ENCODE measurements around the gene GALNT15.

The GALNT15 gene

GRCh38 chr3:16174389-16174788 lies at the start of gene GALNT15:
TSS of gene GALNT15 (plus strand) at chr3:16174680. CDS start at chr3:16175152, 472 bp downstream.
- no peaks in the 10 kb centered on the region for H3K9me3 ChIP-seq (ENCODE audit: control insufficient read depth in 1 of 2, low read length in 2 of 2)
- peaks cover 0 to 8% of the 10 kb centered on the region in 2 donors for H3K4me1 ChIP-seq (ENCODE audit: control insufficient read depth in 1 of 2, insufficient read depth in 2 of 2, low read length in 2 of 2)
- H3K9ac ChIP-seq (ENCODE audit: low read depth in 1 of 2, low read length in 2 of 2): peak within 1 kb of the TSS in 1 of 2 donors; percentile 16
- H3K4me3 ChIP-seq (ENCODE audit: low read depth in 1 of 2, low read length in 2 of 2): no peak within 1 kb of the TSS
- no peaks in the 10 kb centered on the region for H3K36me3 ChIP-seq (ENCODE audit: control insufficient read depth in 1 of 2, insufficient read depth in 2 of 2, low read length in 2 of 2)
- H3K27ac ChIP-seq (ENCODE audit: low read depth, low read length): no peak within 1 kb of the TSS
- peaks cover 10 to 18% of the 10 kb centered on the region in 2 donors for H3K27me3 ChIP-seq (ENCODE audit: control insufficient read depth in 1 of 2, insufficient read depth in 2 of 2, low read length in 2 of 2)

GRCh38 chr3:16126634-16127033 lies 47.8 kb upstream of the GALNT15 start:
- Histone ChIP-seq H3K27ac (ENCODE audit: low read depth, low read length) (no peak overlapping the region), H3K9me3 (ENCODE audit: control insufficient read depth in 1 of 2, low read length in 2 of 2) (no peaks in the 10 kb centered on the region), H3K9ac (ENCODE audit: low read depth in 1 of 2, low read length in 2 of 2) (no peak overlapping the region), H3K36me3 (ENCODE audit: control insufficient read depth in 1 of 2, insufficient read depth in 2 of 2, low read length in 2 of 2) (no peaks in the 10 kb centered on the region), H3K27me3 (ENCODE audit: control insufficient read depth in 1 of 2, insufficient read depth in 2 of 2, low read length in 2 of 2) (no peaks in the 10 kb centered on the region), H3K4me1 (ENCODE audit: control insufficient read depth in 1 of 2, insufficient read depth in 2 of 2, low read length in 2 of 2) (no peaks in the 10 kb centered on the region), H3K4me3 (ENCODE audit: low read depth in 1 of 2, low read length in 2 of 2) (no peak overlapping the region)

- no peak overlapping the region for H3K4me3 ChIP-seq (ENCODE audit: low read depth in 1 of 2, low read length in 2 of 2)
- H3K27ac ChIP-seq (ENCODE audit: low read depth, low read length): no peak overlapping the region
- H3K4me1 ChIP-seq (ENCODE audit: control insufficient read depth in 1 of 2, insufficient read depth in 2 of 2, low read length in 2 of 2): no peaks in the 10 kb centered on the region
- no peaks in the 10 kb centered on the region for H3K27me3 ChIP-seq (ENCODE audit: control insufficient read depth in 1 of 2, insufficient read depth in 2 of 2, low read length in 2 of 2)
- no peaks in the 10 kb centered on the region for H3K9me3 ChIP-seq (ENCODE audit: control insufficient read depth in 1 of 2, low read length in 2 of 2)
- H3K9ac ChIP-seq (ENCODE audit: low read depth in 1 of 2, low read length in 2 of 2): no peak overlapping the region
- H3K36me3 ChIP-seq (ENCODE audit: control insufficient read depth in 1 of 2, insufficient read depth in 2 of 2, low read length in 2 of 2): no peaks in the 10 kb centered on the region
Measured at GRCh38 chr3:16127249-16127648, 47.2 kb upstream of the GALNT15 start.

GRCh38 chr3:16130066-16130465 lies 44.4 kb upstream of the GALNT15 start:
- H3K27ac ChIP-seq (ENCODE audit: low read depth, low read length): no peak overlapping the region
- H3K36me3 ChIP-seq (ENCODE audit: control insufficient read depth in 1 of 2, insufficient read depth in 2 of 2, low read length in 2 of 2): no peaks in the 10 kb centered on the region
- no peak overlapping the region for H3K4me3 ChIP-seq (ENCODE audit: low read depth in 1 of 2, low read length in 2 of 2)
- H3K4me1 ChIP-seq (ENCODE audit: control insufficient read depth in 1 of 2, insufficient read depth in 2 of 2, low read length in 2 of 2): no peaks in the 10 kb centered on the region
- no peak overlapping the region for H3K9ac ChIP-seq (ENCODE audit: low read depth in 1 of 2, low read length in 2 of 2)
- no peaks in the 10 kb centered on the region for H3K27me3 ChIP-seq (ENCODE audit: control insufficient read depth in 1 of 2, insufficient read depth in 2 of 2, low read length in 2 of 2)
- H3K9me3 ChIP-seq (ENCODE audit: control insufficient read depth in 1 of 2, low read length in 2 of 2): no peaks in the 10 kb centered on the region

GRCh38 chr3:16132190-16132589 lies 42.3 kb upstream of the GALNT15 start:
- Histone ChIP-seq H3K36me3 (ENCODE audit: control insufficient read depth in 1 of 2, insufficient read depth in 2 of 2, low read length in 2 of 2) (no peaks in the 10 kb centered on the region), H3K27ac (ENCODE audit: low read depth, low read length) (no peak overlapping the region), H3K4me1 (ENCODE audit: control insufficient read depth in 1 of 2, insufficient read depth in 2 of 2, low read length in 2 of 2) (no peaks in the 10 kb centered on the region), H3K27me3 (ENCODE audit: control insufficient read depth in 1 of 2, insufficient read depth in 2 of 2, low read length in 2 of 2) (no peaks in the 10 kb centered on the region), H3K9me3 (ENCODE audit: control insufficient read depth in 1 of 2, low read length in 2 of 2) (peaks cover 0 to 3% of the 10 kb centered on the region in 2 donors), H3K9ac (ENCODE audit: low read depth in 1 of 2, low read length in 2 of 2) (no peak overlapping the region), H3K4me3 (ENCODE audit: low read depth in 1 of 2, low read length in 2 of 2) (no peak overlapping the region)

- no peak overlapping the region for H3K4me3 ChIP-seq (ENCODE audit: low read depth in 1 of 2, low read length in 2 of 2)
- H3K9me3 ChIP-seq (ENCODE audit: control insufficient read depth in 1 of 2, low read length in 2 of 2): peaks cover 0 to 5% of the 10 kb centered on the region in 2 donors
- no peak overlapping the region for H3K9ac ChIP-seq (ENCODE audit: low read depth in 1 of 2, low read length in 2 of 2)
- H3K4me1 ChIP-seq (ENCODE audit: control insufficient read depth in 1 of 2, insufficient read depth in 2 of 2, low read length in 2 of 2): no peaks in the 10 kb centered on the region
- no peaks in the 10 kb centered on the region for H3K27me3 ChIP-seq (ENCODE audit: control insufficient read depth in 1 of 2, insufficient read depth in 2 of 2, low read length in 2 of 2)
- H3K36me3 ChIP-seq (ENCODE audit: control insufficient read depth in 1 of 2, insufficient read depth in 2 of 2, low read length in 2 of 2): no peaks in the 10 kb centered on the region
- no peak overlapping the region for H3K27ac ChIP-seq (ENCODE audit: low read depth, low read length)
Measured at GRCh38 chr3:16132928-16133327, 41.6 kb upstream of the GALNT15 start.

- Histone ChIP-seq H3K27ac (ENCODE audit: low read depth, low read length) (no peak overlapping the region), H3K27me3 (ENCODE audit: control insufficient read depth in 1 of 2, insufficient read depth in 2 of 2, low read length in 2 of 2) (no peaks in the 10 kb centered on the region), H3K36me3 (ENCODE audit: control insufficient read depth in 1 of 2, insufficient read depth in 2 of 2, low read length in 2 of 2) (no peaks in the 10 kb centered on the region), H3K4me1 (ENCODE audit: control insufficient read depth in 1 of 2, insufficient read depth in 2 of 2, low read length in 2 of 2) (no peaks in the 10 kb centered on the region), H3K9ac (ENCODE audit: low read depth in 1 of 2, low read length in 2 of 2) (no peak overlapping the region), H3K9me3 (ENCODE audit: control insufficient read depth in 1 of 2, low read length in 2 of 2) (peaks cover 0 to 5% of the 10 kb centered on the region in 2 donors), H3K4me3 (ENCODE audit: low read depth in 1 of 2, low read length in 2 of 2) (no peak overlapping the region)
Measured at GRCh38 chr3:16134173-16134928, 40.1 kb upstream of the GALNT15 start.

GRCh38 chr3:16136055-16136454 lies 38.4 kb upstream of the GALNT15 start:
- H3K4me3 ChIP-seq (ENCODE audit: low read depth in 1 of 2, low read length in 2 of 2): no peak overlapping the region
- H3K27ac ChIP-seq (ENCODE audit: low read depth, low read length): no peak overlapping the region
- no peaks in the 10 kb centered on the region for H3K4me1 ChIP-seq (ENCODE audit: control insufficient read depth in 1 of 2, insufficient read depth in 2 of 2, low read length in 2 of 2)
- no peaks in the 10 kb centered on the region for H3K36me3 ChIP-seq (ENCODE audit: control insufficient read depth in 1 of 2, insufficient read depth in 2 of 2, low read length in 2 of 2)
- no peak overlapping the region for H3K9ac ChIP-seq (ENCODE audit: low read depth in 1 of 2, low read length in 2 of 2)
- no peaks in the 10 kb centered on the region for H3K27me3 ChIP-seq (ENCODE audit: control insufficient read depth in 1 of 2, insufficient read depth in 2 of 2, low read length in 2 of 2)
- peaks cover 0 to 5% of the 10 kb centered on the region in 2 donors for H3K9me3 ChIP-seq (ENCODE audit: control insufficient read depth in 1 of 2, low read length in 2 of 2)

GRCh38 chr3:16137044-16137443 lies 37.4 kb upstream of the GALNT15 start:
- Histone ChIP-seq H3K27me3 (ENCODE audit: control insufficient read depth in 1 of 2, insufficient read depth in 2 of 2, low read length in 2 of 2) (no peaks in the 10 kb centered on the region), H3K36me3 (ENCODE audit: control insufficient read depth in 1 of 2, insufficient read depth in 2 of 2, low read length in 2 of 2) (no peaks in the 10 kb centered on the region), H3K4me3 (ENCODE audit: low read depth in 1 of 2, low read length in 2 of 2) (no peak overlapping the region), H3K27ac (ENCODE audit: low read depth, low read length) (no peak overlapping the region), H3K9ac (ENCODE audit: low read depth in 1 of 2, low read length in 2 of 2) (no peak overlapping the region), H3K4me1 (ENCODE audit: control insufficient read depth in 1 of 2, insufficient read depth in 2 of 2, low read length in 2 of 2) (no peaks in the 10 kb centered on the region), H3K9me3 (ENCODE audit: control insufficient read depth in 1 of 2, low read length in 2 of 2) (peaks cover 0 to 5% of the 10 kb centered on the region in 2 donors)

- H3K27me3 ChIP-seq (ENCODE audit: control insufficient read depth in 1 of 2, insufficient read depth in 2 of 2, low read length in 2 of 2): no peaks in the 10 kb centered on the region
- H3K27ac ChIP-seq (ENCODE audit: low read depth, low read length): no peak overlapping the region
- no peaks in the 10 kb centered on the region for H3K36me3 ChIP-seq (ENCODE audit: control insufficient read depth in 1 of 2, insufficient read depth in 2 of 2, low read length in 2 of 2)
- no peak overlapping the region for H3K9ac ChIP-seq (ENCODE audit: low read depth in 1 of 2, low read length in 2 of 2)
- peaks cover 0 to 5% of the 10 kb centered on the region in 2 donors for H3K9me3 ChIP-seq (ENCODE audit: control insufficient read depth in 1 of 2, low read length in 2 of 2)
- no peaks in the 10 kb centered on the region for H3K4me1 ChIP-seq (ENCODE audit: control insufficient read depth in 1 of 2, insufficient read depth in 2 of 2, low read length in 2 of 2)
- H3K4me3 ChIP-seq (ENCODE audit: low read depth in 1 of 2, low read length in 2 of 2): no peak overlapping the region
Measured at GRCh38 chr3:16137977-16138376, 36.5 kb upstream of the GALNT15 start.

All from duodenal mucosa (tissue), 2 donors.